MM.1S (cell line): ENCODE results near the gene COL26A1.

ENCODE experiments used
- DNase-seq: peaks from one replicate; pipeline ENCODE4 v3.0.0-alpha.2; 2015
- H2AFZ ChIP-seq: fragments of 300-600 bp; sonication (generic); 2 replicates; pipeline ENCODE4 v1.6.0; 2016; ENCODE audit warnings: antibody characterized with exemption, low read length
- H3F3A ChIP-seq: fragments of 300-600 bp; sonication (generic); 2 replicates; pipeline ENCODE4 v1.6.1; 2016; ENCODE audit warnings: mild to moderate bottlenecking, antibody characterized with exemption, low read length, moderate library complexity, mixed read lengths; ENCODE audit not compliant: insufficient read depth
- H3K27ac ChIP-seq: fragments of 300-600 bp; sonication (generic); 2 replicates; pipeline ENCODE4 v1.5.1; 2016; ENCODE audit warnings: mild to moderate bottlenecking, low read length
- H3K27me3 ChIP-seq: fragments of 300-600 bp; sonication (generic); replicated peaks from 2 replicates; pipeline ENCODE4 v1.6.0; 2016; ENCODE audit warnings: low read length; ENCODE audit not compliant: insufficient read depth
- H3K36me3 ChIP-seq: fragments of 300-600 bp; sonication (generic); replicated peaks from 2 replicates; pipeline ENCODE4 v1.6.1; 2016; ENCODE audit warnings: mild to moderate bottlenecking, low read length, mixed read lengths; ENCODE audit not compliant: insufficient read depth
- H3K4me1 ChIP-seq: fragments of 300-600 bp; sonication (generic); 2 replicates; pipeline ENCODE4 v1.6.1; 2016; ENCODE audit warnings: low read length, mixed read lengths
- H3K4me2 ChIP-seq: fragments of 300-600 bp; sonication (generic); 2 replicates; pipeline ENCODE4 v1.6.0; 2016; ENCODE audit warnings: low read depth, low read length
- H3K4me3 ChIP-seq: fragments of 300-600 bp; sonication (generic); 2 replicates; pipeline ENCODE4 v1.5.1; 2016; ENCODE audit warnings: low read length, mixed read lengths
- H3K79me2 ChIP-seq: fragments of 300-600 bp; sonication (generic); 2 replicates; pipeline ENCODE4 v1.6.1; 2016; ENCODE audit warnings: mixed run types, low read length, mixed read lengths
- H3K9ac ChIP-seq: fragments of 300-600 bp; sonication (generic); 2 replicates; pipeline ENCODE4 v1.6.1; 2016; ENCODE audit warnings: low read length, mixed read lengths
- H3K9me2 ChIP-seq: fragments of 300-600 bp; sonication (generic); replicated peaks from 2 replicates; pipeline ENCODE4 v1.6.1; 2016; ENCODE audit warnings: mild to moderate bottlenecking, low read length, mixed read lengths; ENCODE audit not compliant: insufficient read depth
- H3K9me3 ChIP-seq: fragments of 300-600 bp; sonication (generic); replicated peaks from 2 replicates; pipeline ENCODE4 v1.6.1; 2016; ENCODE audit warnings: mild to moderate bottlenecking, low read length, mixed read lengths; ENCODE audit not compliant: insufficient read depth
- H4K20me1 ChIP-seq: fragments of 300-600 bp; sonication (generic); 2 replicates; pipeline ENCODE4 v1.6.1; 2016; ENCODE audit warnings: mild to moderate bottlenecking, low read length, moderate library complexity, mixed read lengths; ENCODE audit not compliant: insufficient read depth
- CTCF ChIP-seq: fragments of 300-600 bp; sonication (generic); IDR thresholded peaks from 2 replicates; pipeline ENCODE4 v1.5.1; 2016; ENCODE audit warnings: antibody characterized with exemption, low read length, mixed read lengths
- EZH2 ChIP-seq: fragments of 300-600 bp; sonication (generic); optimal IDR thresholded peaks from 2 replicates; pipeline ENCODE3; 2017; ENCODE audit warnings: low read depth, mild to moderate bottlenecking, antibody characterized with exemption, low read length, mixed read lengths
- EZH2phosphoT487 ChIP-seq: fragments of 300-600 bp; sonication (generic); IDR thresholded peaks from 2 replicates; pipeline ENCODE4 v1.6.1; 2018; ENCODE audit warnings: antibody characterized with exemption, low read length

Gene COL26A1

GRCh38 chr7:101538596-101539459 is 176.2 kb downstream of the COL26A1 start:
- peak; percentile 53 for DNase-seq
- no peak overlapping the region for H2AFZ ChIP-seq
- peak overlapping the region; percentile 34; the same call in 1 of the 2 replicates for H3K4me2 ChIP-seq

DNA sequence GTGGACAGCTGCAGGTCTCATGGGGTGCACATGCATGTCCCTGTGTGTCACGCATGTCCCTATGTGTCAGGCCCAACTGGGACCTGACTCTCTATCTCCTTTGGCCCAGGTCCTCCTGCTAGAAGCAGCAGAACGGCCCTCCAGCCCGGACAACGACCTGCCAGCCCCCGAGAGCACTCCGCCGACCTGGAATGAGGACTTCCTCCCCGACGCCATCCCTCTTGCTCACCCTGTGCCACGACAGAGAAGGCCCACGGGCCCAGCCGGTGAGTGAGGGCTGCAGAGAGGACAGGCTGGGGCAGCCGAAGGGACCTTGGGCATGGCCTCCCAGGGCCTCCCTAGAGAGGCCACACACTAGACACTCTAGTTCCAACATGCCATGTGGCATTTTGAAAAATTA is 177.1 kb downstream of the COL26A1 start:
- no peak overlapping the region for H3K9ac ChIP-seq
- H3F3A ChIP-seq = no peaks in the 10 kb centered on the region
- H3K36me3 ChIP-seq = no peaks in the 10 kb centered on the region
- no peaks in the 10 kb centered on the region for H3K9me3 ChIP-seq
- peaks cover 22% of the 10 kb centered on the region for H3K27me3 ChIP-seq
- H3K79me2 ChIP-seq = no peaks in the 10 kb centered on the region
- H3K4me2 ChIP-seq = no peak overlapping the region
- H3K4me1 ChIP-seq = no peaks in the 10 kb centered on the region
- no peaks in the 10 kb centered on the region for H4K20me1 ChIP-seq
- no peak overlapping the region for H2AFZ ChIP-seq
- H3K9me2 ChIP-seq = no peaks in the 10 kb centered on the region
- no peak overlapping the region for H3K4me3 ChIP-seq
- no peak for TF ChIP-seq CTCF
- TF ChIP-seq EZH2phosphoT487 = no peak
- no peak for TF ChIP-seq EZH2
- no peak for DNase-seq
- no peak overlapping the region for H3K27ac ChIP-seq

More at GRCh38 chr7:101538596-101539459, 176.2 kb downstream of the COL26A1 start:
- Histone ChIP-seq H3K27me3 (peaks cover 31% of the 10 kb centered on the region), H3K4me1 (no peaks in the 10 kb centered on the region), H3K4me3 (no peak overlapping the region), H3F3A (no peaks in the 10 kb centered on the region), H3K36me3 (no peaks in the 10 kb centered on the region), H3K9ac (no peak overlapping the region), H3K27ac (no peak overlapping the region), H3K79me2 (no peaks in the 10 kb centered on the region), H3K9me2 (no peaks in the 10 kb centered on the region), H4K20me1 (no peaks in the 10 kb centered on the region), H3K9me3 (no peaks in the 10 kb centered on the region)
- no peak for TF ChIP-seq EZH2phosphoT487
- no peak for TF ChIP-seq EZH2
- TF ChIP-seq CTCF = peak; percentile 89

- TF ChIP-seq CTCF (peak; percentile 81), EZH2phosphoT487 (no peak)
- Histone ChIP-seq H3K27me3 (peaks cover 8% of the 10 kb centered on the region), H3K79me2 (no peaks in the 10 kb centered on the region), H3K9me3 (no peaks in the 10 kb centered on the region), H3K4me3 (no peak overlapping the region), H3K9ac (no peak overlapping the region), H2AFZ (no peak overlapping the region), H3K27ac (no peak overlapping the region), H3K4me1 (no peaks in the 10 kb centered on the region), H4K20me1 (no peaks in the 10 kb centered on the region), H3K36me3 (no peaks in the 10 kb centered on the region), H3F3A (no peaks in the 10 kb centered on the region), H3K9me2 (no peaks in the 10 kb centered on the region), H3K4me2 (peak overlapping the region; percentile 0; the same call in 1 of the 2 replicates)
- DNase-seq = peak; percentile 74
Observed at GRCh38 chr7:101542527-101543241, 180.0 kb downstream of the COL26A1 start.
